AG10803 (cell line): ENCODE measurements around the gene CNR2.
"Not testable (repeated sequence)": the region's sequence is repeated elsewhere in the genome, so short reads cannot be mapped to it uniquely, and the experiment has no call there.

Experiments
- DNase-seq: peaks from one replicate; pipeline ENCODE4 v3.0.0; 2010; ENCODE audit warnings: low read depth
- H3K4me3 ChIP-seq: 2 replicates; pipeline ENCODE4 v1.5.1; 2011; ENCODE audit warnings: mild to moderate bottlenecking, low read length, control low read depth
- CTCF ChIP-seq: conservative IDR thresholded peaks from 2 replicates; pipeline ENCODE4 v1.5.1; 2011; ENCODE audit warnings: mild to moderate bottlenecking, low read length, control low read depth, inconsistent platforms

Gene CNR2

DNA sequence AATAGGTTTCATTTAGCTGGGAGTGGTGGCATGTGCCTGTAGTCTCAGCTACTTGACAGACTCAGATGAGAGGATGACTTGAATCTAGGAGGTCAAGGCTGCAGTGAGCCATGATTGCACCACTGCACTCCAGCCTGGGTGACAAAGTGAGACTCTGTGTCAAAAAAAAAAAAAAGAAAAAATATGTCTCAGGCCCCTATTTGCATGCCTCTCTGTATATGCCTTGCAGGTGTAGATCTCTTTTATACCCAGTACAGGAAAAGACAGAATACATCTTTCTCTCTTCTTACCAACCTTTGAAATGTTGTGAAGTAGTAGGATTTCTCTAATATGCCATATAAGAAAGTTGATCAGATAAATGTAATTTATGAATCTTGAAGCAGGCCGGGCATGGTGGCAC lies 6.4 kb downstream of the CNR2 start:
- no peak for DNase-seq
- no peak overlapping the region for H3K4me3 ChIP-seq
- TF ChIP-seq CTCF, result no peak

- DNase-seq, result no peak
- H3K4me3 ChIP-seq, result no peak overlapping the region
- no peak for TF ChIP-seq CTCF
These were observed 7.6 kb downstream of the CNR2 start for GRCh38 chr1:23905461-23906025.

DNA sequence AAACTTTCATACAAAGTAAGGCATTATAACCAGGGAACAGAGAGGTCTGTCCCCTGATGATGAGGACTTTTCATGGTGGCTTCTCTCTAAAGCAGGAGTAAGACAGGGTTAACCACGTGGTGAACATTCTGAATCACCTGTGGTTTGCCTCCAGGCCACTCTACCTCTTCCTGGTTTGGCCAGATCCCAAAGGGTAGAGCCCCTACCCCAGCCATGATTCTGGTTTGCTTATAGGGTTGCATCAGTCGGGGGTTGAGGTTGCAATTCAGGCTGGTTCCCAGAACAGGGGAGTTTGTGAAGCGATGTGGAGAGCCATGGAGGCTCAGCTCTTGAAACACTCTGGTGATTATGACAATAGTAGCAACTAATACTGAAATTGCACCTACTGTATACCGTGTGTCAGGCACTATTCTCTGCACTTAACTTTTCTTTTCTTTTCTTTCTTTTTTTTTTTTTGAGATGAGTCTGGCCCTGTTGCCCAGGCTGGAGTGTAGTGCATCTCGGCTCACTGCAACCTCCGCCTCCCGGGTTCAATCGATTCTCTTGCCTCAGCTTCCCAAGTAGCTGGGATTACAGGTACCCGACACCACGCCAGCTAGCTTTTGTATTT lies 8.3 kb downstream of the CNR2 start:
- TF ChIP-seq CTCF, result no peak
- H3K4me3 ChIP-seq, result no peak overlapping the region
- no peak for DNase-seq

GRCh38 chr1:23903754-23904153 lies 9.4 kb downstream of the CNR2 start:
- no peak overlapping the region for H3K4me3 ChIP-seq
- no peak for DNase-seq
- no peak for TF ChIP-seq CTCF

- TF ChIP-seq CTCF, result no peak
- no peak for DNase-seq
- no peak overlapping the region for H3K4me3 ChIP-seq
These were observed 10.6 kb downstream of the CNR2 start for GRCh38 chr1:23902321-23903278.

GRCh38 chr1:23900017-23900416 lies 13.1 kb downstream of the CNR2 start:
- not testable (repeated sequence) for DNase-seq, H3K4me3 ChIP-seq

GRCh38 chr1:23899070-23899469 lies 14.1 kb downstream of the CNR2 start:
- no peak overlapping the region for H3K4me3 ChIP-seq
- DNase-seq, result no peak
- no peak for TF ChIP-seq CTCF
